Measurements from ENCODE around the gene TRIM52. TPM values are rescaled to one million over a fixed set of nuclear protein-coding genes. Genes with fewer than 3 reads are reported as not detected.
A peak's percentile ranks its signal among the peaks of the same experiment; 100 is the strongest.
"Not testable (repeated sequence)": the region's sequence is repeated elsewhere in the genome, so short reads cannot be mapped to it uniquely, and the experiment has no call there.

The TRIM52 gene
- total RNA-seq: 40.3 TPM
- 10 to 100 TPM; 28.0 to 39.9 (median 35.0) TPM for polyA plus RNA-seq

DNA sequence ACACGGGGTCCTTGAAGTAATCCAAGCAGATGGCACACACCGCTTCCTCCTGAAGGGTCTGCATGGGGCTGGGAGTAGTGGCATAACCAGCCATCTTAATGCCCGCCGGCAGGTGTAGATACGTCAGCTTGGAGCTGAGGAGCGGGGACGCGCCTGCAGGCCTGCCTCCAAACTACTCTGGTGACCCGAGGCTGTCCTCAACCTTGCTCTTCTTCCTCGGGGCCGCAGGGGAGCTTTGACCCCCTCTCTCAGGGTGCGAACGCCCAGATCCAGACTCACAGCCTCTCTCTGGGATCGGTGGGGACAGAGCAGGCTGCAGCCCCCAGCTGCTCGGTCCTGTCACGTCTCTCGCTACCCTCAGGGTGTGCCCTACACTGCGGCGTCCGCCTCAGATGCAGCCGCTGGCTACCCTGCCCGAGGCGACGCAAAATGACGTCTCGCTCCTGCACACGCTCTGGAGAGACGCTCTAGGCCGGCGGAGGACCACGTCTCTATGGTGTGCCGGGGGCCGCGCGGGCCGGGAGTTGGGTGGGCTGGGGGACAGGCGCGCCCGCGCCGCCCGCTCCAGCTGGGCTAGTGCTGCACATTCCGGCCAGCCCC is at the start of gene TRIM52:
Gene TRIM52 (minus strand): TSS at position 424 of the 600 bp plus-strand sequence. CDS start 330 bp downstream, at position 94.
- peaks cover 14 to 56% (median 45%) of the 10 kb centered on the region in 4 donors for H3K4me1 Mint-ChIP-seq
- H3K27me3 ChIP-seq (ENCODE audit: control insufficient read depth, insufficient read depth, low read length): no peaks in the 10 kb centered on the region
- H3K4me3 ChIP-seq (ENCODE audit: low read depth, low read length): peak within 1 kb of the TSS; percentile 97
- H3K27me3 Mint-ChIP-seq: no peaks in the 10 kb centered on the region
- H3K9me3 ChIP-seq (ENCODE audit: control insufficient read depth in 2 of 2, low read length in 2 of 2): no peaks in the 10 kb centered on the region
- H3K36me3 Mint-ChIP-seq: peaks cover 14% of the 10 kb centered on the region
- H3K36me3 ChIP-seq (ENCODE audit: control insufficient read depth, insufficient read depth, low read length): peaks cover 11% of the 10 kb centered on the region
- H3K27ac ChIP-seq (ENCODE audit: insufficient read depth, low read length, poor library complexity, severe bottlenecking): peak within 1 kb of the TSS; percentile 99
- peak within 1 kb of the TSS; percentile 97 to 100 (median 100) for H3K4me3 Mint-ChIP-seq
- H3K9me3 Mint-ChIP-seq: no peaks in the 10 kb centered on the region
- H3K27ac Mint-ChIP-seq: peak within 1 kb of the TSS; percentile 99 to 100 (median 99)
- peak; percentile 87 to 96 (median 92) for DNase-seq
- peak; percentile 88 to 89 for ATAC-seq (ENCODE audit: low read depth in 2 of 2)
- peaks cover 54% of the 10 kb centered on the region for H3K4me1 ChIP-seq (ENCODE audit: control insufficient read depth, insufficient read depth, low read length, poor library complexity, severe bottlenecking)

DNA sequence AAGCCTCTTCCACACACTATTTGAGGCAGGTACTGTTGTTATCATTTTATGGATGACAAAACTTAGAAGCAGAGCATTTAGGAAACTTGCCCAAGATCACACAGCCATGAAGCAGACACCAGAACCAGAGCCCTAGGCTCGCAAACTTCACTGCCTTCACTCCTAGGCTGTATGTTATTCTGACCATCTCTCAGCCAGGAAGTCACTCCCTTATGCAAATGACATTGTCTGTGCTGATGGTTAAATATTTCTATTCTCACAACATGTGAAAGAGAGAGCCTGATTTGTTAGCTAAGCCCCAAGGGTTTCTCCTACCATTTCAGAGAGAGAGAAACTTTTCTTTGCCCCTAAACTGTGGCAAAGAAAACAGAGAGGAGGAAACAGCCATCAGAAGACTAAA is 26.4 kb upstream of the TRIM52 start:
- peak overlapping the region in 1 of 3 donors; percentile 49 for H3K27ac Mint-ChIP-seq
- H3K27me3 Mint-ChIP-seq; ATAC-seq (ENCODE audit: low read depth in 2 of 2); H3K27me3 ChIP-seq (ENCODE audit: control insufficient read depth, insufficient read depth, low read length); H3K9me3 Mint-ChIP-seq; H3K36me3 ChIP-seq (ENCODE audit: control insufficient read depth, insufficient read depth, low read length); H3K4me1 Mint-ChIP-seq; H3K4me3 ChIP-seq (ENCODE audit: low read depth, low read length); H3K36me3 Mint-ChIP-seq; H3K27ac ChIP-seq (ENCODE audit: insufficient read depth, low read length, poor library complexity, severe bottlenecking); H3K4me3 Mint-ChIP-seq; H3K9me3 ChIP-seq (ENCODE audit: control insufficient read depth in 2 of 2, low read length in 2 of 2); H3K4me1 ChIP-seq (ENCODE audit: control insufficient read depth, insufficient read depth, low read length, poor library complexity, severe bottlenecking): not testable (repeated sequence)
- DNase-seq: peak in 1 of 3 donors; percentile 34

DNA sequence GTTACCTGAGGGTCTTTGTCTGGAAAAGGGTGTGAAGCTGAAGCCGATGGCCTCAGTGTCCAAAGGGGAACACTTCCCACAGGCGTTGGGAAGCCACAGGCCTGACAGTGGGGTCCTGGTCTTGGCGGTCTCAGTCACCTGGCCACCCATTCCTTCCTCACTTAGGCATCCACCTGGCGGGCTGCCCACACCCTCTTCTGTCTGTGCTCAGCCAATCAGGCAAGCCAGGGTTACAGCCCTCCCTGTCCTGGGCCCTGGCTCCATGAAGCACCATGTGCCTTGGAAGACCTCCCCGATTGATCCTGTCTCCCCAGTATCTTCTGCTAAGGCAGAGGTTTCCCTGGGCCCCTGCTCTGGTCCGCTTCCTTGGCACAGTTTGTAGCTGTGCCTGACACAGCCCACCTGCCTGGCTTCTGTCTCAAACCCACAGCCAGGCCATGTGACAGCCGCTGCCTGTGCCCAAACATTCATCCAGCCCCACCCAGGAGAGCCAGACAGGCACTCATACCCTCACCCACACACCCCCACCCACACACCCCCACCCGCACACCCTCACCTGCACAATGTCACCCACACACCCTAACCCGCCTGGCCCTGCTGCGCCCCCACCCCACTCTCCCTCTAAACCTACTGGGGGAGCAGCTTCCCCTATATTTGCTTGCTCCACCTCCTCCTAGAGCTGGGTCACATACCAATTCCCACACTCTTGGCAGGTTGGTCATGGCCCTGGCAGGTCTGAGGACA is 25.2 kb upstream of the TRIM52 start:
- H3K4me1 Mint-ChIP-seq; H3K27ac ChIP-seq (ENCODE audit: insufficient read depth, low read length, poor library complexity, severe bottlenecking); H3K4me1 ChIP-seq (ENCODE audit: control insufficient read depth, insufficient read depth, low read length, poor library complexity, severe bottlenecking); H3K27me3 Mint-ChIP-seq; H3K36me3 ChIP-seq (ENCODE audit: control insufficient read depth, insufficient read depth, low read length); DNase-seq; H3K9me3 Mint-ChIP-seq; H3K27ac Mint-ChIP-seq; H3K27me3 ChIP-seq (ENCODE audit: control insufficient read depth, insufficient read depth, low read length); H3K4me3 Mint-ChIP-seq; H3K4me3 ChIP-seq (ENCODE audit: low read depth, low read length); ATAC-seq (ENCODE audit: low read depth in 2 of 2); H3K9me3 ChIP-seq (ENCODE audit: control insufficient read depth in 2 of 2, low read length in 2 of 2); H3K36me3 Mint-ChIP-seq: not testable (repeated sequence)

DNA sequence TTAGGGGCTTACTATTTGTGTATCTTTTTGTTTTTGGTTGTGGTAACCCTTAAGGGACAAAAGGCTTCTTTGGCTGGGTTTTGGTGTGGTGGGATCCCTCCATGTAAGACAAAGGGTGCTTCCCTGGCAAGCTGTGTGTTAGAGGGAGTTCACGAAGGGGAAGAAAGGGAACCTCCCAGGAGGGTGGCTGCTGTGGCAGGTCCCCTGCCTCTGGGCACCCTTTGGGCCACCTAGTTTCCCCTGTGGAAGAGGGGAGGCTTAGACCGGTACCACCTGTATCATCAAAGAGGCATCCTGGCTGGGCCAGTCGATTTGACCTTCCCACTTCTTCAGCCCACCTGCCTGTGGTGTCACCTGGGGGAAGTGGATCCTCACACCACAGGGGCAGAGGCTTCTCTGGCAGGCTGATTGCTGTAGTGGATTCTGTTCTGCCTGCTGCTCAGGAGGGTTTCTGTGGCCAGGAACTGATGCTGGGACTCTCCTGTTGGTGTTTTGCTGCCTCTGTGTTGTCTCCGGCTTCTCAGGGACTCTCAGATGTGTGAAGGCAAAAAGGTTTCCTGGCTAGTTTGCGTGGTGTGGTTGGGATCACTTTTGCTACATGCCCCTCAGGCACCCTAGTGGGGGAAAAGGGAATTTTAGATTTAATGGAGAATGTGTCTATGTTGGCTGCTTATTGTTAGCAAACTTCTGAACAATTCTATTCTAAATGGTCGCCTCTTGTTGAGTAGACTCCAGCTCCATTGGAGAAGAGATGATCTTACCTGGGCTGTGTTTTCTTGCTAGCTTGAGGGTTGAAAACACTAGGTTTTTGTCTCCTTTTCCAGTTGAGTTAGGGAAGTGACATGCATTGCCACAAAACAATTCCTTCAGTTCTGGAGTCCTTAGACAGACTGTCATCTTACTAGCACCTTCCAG is 23.2 kb upstream of the TRIM52 start:
- H3K27ac ChIP-seq (ENCODE audit: insufficient read depth, low read length, poor library complexity, severe bottlenecking); H3K9me3 ChIP-seq (ENCODE audit: control insufficient read depth in 2 of 2, low read length in 2 of 2); H3K4me3 ChIP-seq (ENCODE audit: low read depth, low read length); H3K27me3 Mint-ChIP-seq; H3K9me3 Mint-ChIP-seq; H3K4me1 ChIP-seq (ENCODE audit: control insufficient read depth, insufficient read depth, low read length, poor library complexity, severe bottlenecking); H3K36me3 ChIP-seq (ENCODE audit: control insufficient read depth, insufficient read depth, low read length); DNase-seq; ATAC-seq (ENCODE audit: low read depth in 2 of 2); H3K4me1 Mint-ChIP-seq; H3K27me3 ChIP-seq (ENCODE audit: control insufficient read depth, insufficient read depth, low read length); H3K4me3 Mint-ChIP-seq; H3K27ac Mint-ChIP-seq; H3K36me3 Mint-ChIP-seq: not testable (repeated sequence)

DNA sequence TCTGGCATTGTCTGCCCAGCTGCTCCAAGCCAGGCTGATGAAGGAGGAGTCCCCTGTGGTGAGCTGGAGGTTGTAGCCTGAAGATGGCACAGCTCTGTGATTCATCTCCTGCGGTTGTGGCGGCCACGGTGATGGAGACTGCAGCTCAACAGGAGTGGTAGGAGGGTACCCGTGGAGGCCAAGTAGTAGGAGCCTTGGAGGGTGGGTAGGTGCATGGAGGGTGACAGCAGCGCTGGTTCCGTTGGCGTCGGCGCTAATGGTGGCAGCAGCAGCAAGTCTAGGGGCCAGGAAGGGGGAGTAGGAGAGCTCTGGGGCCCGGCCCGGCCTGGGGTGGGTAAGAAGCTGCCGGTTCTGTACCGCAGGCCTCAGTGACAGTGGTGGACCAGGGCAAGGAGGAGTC is 22.4 kb upstream of the TRIM52 start:
- no peak overlapping the region for H3K4me3 ChIP-seq (ENCODE audit: low read depth, low read length)
- H3K27me3 ChIP-seq (ENCODE audit: control insufficient read depth, insufficient read depth, low read length): no peaks in the 10 kb centered on the region
- DNase-seq (no peak), ATAC-seq (ENCODE audit: low read depth in 2 of 2) (no peak)
- no peak overlapping the region for H3K4me3 Mint-ChIP-seq
- H3K36me3 Mint-ChIP-seq: no peaks in the 10 kb centered on the region
- H3K4me1 ChIP-seq (ENCODE audit: control insufficient read depth, insufficient read depth, low read length, poor library complexity, severe bottlenecking): no peaks in the 10 kb centered on the region
- peaks cover 0 to 8% (median 0%) of the 10 kb centered on the region in 4 donors for H3K4me1 Mint-ChIP-seq
- H3K9me3 Mint-ChIP-seq: no peaks in the 10 kb centered on the region
- peaks cover 5% of the 10 kb centered on the region for H3K27me3 Mint-ChIP-seq
- no peaks in the 10 kb centered on the region for H3K36me3 ChIP-seq (ENCODE audit: control insufficient read depth, insufficient read depth, low read length)
- no peak overlapping the region for H3K27ac ChIP-seq (ENCODE audit: insufficient read depth, low read length, poor library complexity, severe bottlenecking)
- no peak overlapping the region for H3K27ac Mint-ChIP-seq
- no peaks in the 10 kb centered on the region for H3K9me3 ChIP-seq (ENCODE audit: control insufficient read depth in 2 of 2, low read length in 2 of 2)

DNA sequence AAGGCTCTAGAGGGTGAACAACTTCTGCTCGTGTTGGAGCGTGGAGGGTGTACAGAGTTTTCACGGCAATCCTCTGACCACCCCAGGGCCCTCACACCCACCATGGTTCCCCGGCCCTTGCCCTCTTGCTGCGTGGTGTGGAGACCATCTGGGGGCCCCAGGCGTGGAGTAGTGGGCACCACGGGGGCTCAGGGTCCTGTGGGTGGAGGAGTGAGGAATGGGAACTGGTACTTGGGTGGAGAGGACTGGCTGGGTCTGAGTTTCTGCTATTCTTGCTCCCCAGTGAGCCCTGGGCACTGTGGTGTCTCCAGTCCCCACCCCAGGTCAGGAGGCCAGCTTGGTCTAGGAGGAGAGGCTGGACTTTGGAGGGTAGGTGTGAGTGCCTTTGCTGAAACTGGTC is 21.9 kb upstream of the TRIM52 start:
- H3K36me3 ChIP-seq (ENCODE audit: control insufficient read depth, insufficient read depth, low read length): no peaks in the 10 kb centered on the region
- H3K4me3 ChIP-seq (ENCODE audit: low read depth, low read length): no peak overlapping the region
- Mint-ChIP-seq H3K9me3 (no peaks in the 10 kb centered on the region), H3K27me3 (peaks cover 5% of the 10 kb centered on the region), H3K4me3 (no peak overlapping the region), H3K27ac (no peak overlapping the region), H3K36me3 (no peaks in the 10 kb centered on the region), H3K4me1 (peaks cover 0 to 8% (median 0%) of the 10 kb centered on the region in 4 donors)
- H3K27ac ChIP-seq (ENCODE audit: insufficient read depth, low read length, poor library complexity, severe bottlenecking): no peak overlapping the region
- no peaks in the 10 kb centered on the region for H3K27me3 ChIP-seq (ENCODE audit: control insufficient read depth, insufficient read depth, low read length)
- H3K4me1 ChIP-seq (ENCODE audit: control insufficient read depth, insufficient read depth, low read length, poor library complexity, severe bottlenecking): no peaks in the 10 kb centered on the region
- ATAC-seq (ENCODE audit: low read depth in 2 of 2) (no peak), DNase-seq (no peak)
- no peaks in the 10 kb centered on the region for H3K9me3 ChIP-seq (ENCODE audit: control insufficient read depth in 2 of 2, low read length in 2 of 2)

DNA sequence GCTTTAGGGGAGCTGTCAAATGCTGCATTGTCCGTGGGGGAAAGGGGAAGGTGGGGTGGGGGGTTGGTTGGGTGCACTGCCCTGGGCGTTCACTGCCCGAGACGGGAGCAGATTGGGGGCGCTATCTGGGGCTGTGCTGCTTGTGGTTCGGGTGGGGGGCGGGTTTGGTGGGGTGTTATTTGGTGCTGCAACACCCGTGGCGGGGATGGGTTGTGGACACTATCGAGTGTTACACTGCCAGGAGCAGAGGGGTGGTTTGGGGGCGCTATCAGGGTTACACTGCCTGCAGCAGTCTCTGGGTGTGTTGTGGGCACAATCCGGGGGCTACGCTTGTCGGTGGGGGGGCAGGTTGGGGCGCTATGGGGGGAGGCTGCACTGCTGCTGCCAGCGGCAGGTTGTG is 21.5 kb upstream of the TRIM52 start:
- not testable (repeated sequence) for H3K9me3 Mint-ChIP-seq; H3K4me3 ChIP-seq (ENCODE audit: low read depth, low read length); H3K27me3 ChIP-seq (ENCODE audit: control insufficient read depth, insufficient read depth, low read length); H3K36me3 Mint-ChIP-seq; ATAC-seq (ENCODE audit: low read depth in 2 of 2); H3K4me1 Mint-ChIP-seq; H3K36me3 ChIP-seq (ENCODE audit: control insufficient read depth, insufficient read depth, low read length); H3K27me3 Mint-ChIP-seq; H3K4me1 ChIP-seq (ENCODE audit: control insufficient read depth, insufficient read depth, low read length, poor library complexity, severe bottlenecking); H3K27ac Mint-ChIP-seq; H3K27ac ChIP-seq (ENCODE audit: insufficient read depth, low read length, poor library complexity, severe bottlenecking); H3K9me3 ChIP-seq (ENCODE audit: control insufficient read depth in 2 of 2, low read length in 2 of 2); H3K4me3 Mint-ChIP-seq; DNase-seq
